ENCODE results near the gene GBGT1. TPM values are rescaled to one million over a fixed set of nuclear protein-coding genes. Genes with fewer than 3 reads are reported as not detected.

The GBGT1 gene
- total RNA-seq, 1 experiment from 2014 or later = not detected

DNA sequence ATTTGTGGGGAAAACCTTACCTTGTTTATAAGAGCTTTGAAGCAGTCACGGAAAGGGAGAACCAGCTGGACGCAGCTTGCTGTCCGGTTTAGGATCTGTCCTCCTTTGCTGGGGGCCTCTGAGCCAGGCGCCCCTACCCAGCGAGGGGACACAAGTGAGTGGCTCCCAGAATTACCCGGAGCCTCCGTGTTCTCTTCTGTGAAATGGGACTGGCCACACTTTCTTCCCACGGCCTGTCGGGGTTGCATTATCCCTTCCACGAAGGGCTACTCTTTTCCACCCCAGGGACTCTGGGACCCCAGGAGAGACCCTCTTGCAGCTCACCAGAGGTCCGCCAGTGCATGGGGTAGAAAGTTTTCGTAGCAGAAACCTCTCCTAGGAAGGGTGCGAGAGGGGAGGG lies 477 bp upstream of the GBGT1 start:
- no peaks in the 10 kb centered on the region for H3K79me2 ChIP-seq (ENCODE audit: low read length)
- ChIA-PET POLR2A (ENCODE audit: unreplicated experiment) (no interaction called here), CTCF (no interaction called here)
- no peaks in the 10 kb centered on the region for H3K27me3 ChIP-seq (ENCODE audit: low read length)
- no peak overlapping the region for H3K27ac ChIP-seq (ENCODE audit: low read length)
- no peaks in the 10 kb centered on the region for H3F3A ChIP-seq (ENCODE audit: low read length, unreplicated experiment)
- BruUV-seq (replicated peaks) = no TSS peak
- TF ChIP-seq EZH2phosphoT487 (IDR thresholded peaks at IDR 0.05; ENCODE audit: borderline replicate concordance, low read length) = no peak
- no peak overlapping the region for H2AFZ ChIP-seq (ENCODE audit: low read length)
- no peak for DNase-seq
- no peaks in the 10 kb centered on the region for H3K9me2 ChIP-seq (replicated peaks; ENCODE audit: low read length)
- no peaks in the 10 kb centered on the region for H3K36me3 ChIP-seq (ENCODE audit: low read depth, low read length)
- H4K20me1 ChIP-seq (ENCODE audit: low read length) = no peaks in the 10 kb centered on the region
- H3K9ac ChIP-seq (ENCODE audit: low read length) = no peak overlapping the region
- no peaks in the 10 kb centered on the region for H3K9me3 ChIP-seq (ENCODE audit: low read length)
- no peak for ATAC-seq
- H3K4me2 ChIP-seq (ENCODE audit: low read length) = no peak overlapping the region
- intact Hi-C loops (cut with micrococcal nuclease) = no loop called here
- H3K4me1 ChIP-seq (ENCODE audit: insufficient read depth, low read length) = no peaks in the 10 kb centered on the region
- no peak overlapping the region for H3K4me3 ChIP-seq (ENCODE audit: low read length)

DNA sequence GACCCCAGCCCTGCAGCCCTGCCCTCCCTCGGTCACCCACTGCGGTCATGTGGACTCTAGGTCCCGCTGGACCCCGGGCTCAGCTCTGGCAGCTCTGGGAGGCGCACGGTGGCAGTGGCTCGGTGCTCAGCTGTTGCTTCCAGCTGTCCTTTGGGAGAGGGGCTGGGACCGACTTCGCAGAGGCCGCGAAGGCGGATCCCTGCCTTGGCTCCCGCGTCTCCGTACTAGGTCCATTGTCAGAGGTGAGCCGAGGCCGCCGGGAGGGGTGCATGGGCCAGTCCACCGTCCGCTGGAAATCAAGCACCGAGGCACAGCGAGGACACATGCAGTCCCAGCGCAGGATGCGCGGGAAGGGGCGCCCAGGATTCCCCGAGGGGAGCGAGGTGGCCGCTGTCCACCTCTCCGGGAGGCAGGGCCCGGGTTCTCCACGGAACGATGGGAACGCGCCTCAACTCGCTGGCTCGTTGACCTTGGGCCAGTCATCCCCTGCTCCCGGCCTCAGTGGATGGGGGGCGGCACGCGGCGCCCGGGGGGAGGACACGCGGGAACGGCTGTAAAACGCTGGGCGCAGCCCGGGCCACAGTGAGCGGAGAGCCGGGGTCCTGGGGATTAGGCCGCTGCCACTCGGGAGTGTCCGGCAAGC lies 732 bp downstream of the GBGT1 start:
- DNase-seq = no peak
- H3K27me3 ChIP-seq (ENCODE audit: low read length) = no peaks in the 10 kb centered on the region
- no peaks in the 10 kb centered on the region for H3K79me2 ChIP-seq (ENCODE audit: low read length)
- no peak overlapping the region for H3K9ac ChIP-seq (ENCODE audit: low read length)
- ChIA-PET POLR2A (ENCODE audit: unreplicated experiment) (no interaction called here), CTCF (interaction anchor here (0.6 kb wide), 1 partner anchor 27 kb away, joined by 8 read pairs; no protein-coding TSS in a partner anchor)
- H3K36me3 ChIP-seq (ENCODE audit: low read depth, low read length) = no peaks in the 10 kb centered on the region
- no peak for ATAC-seq
- BruUV-seq (replicated peaks) = no TSS peak
- H3F3A ChIP-seq (ENCODE audit: low read length, unreplicated experiment) = no peaks in the 10 kb centered on the region
- no peaks in the 10 kb centered on the region for H3K9me3 ChIP-seq (ENCODE audit: low read length)
- intact Hi-C loops (cut with micrococcal nuclease) = no loop called here
- no peaks in the 10 kb centered on the region for H3K9me2 ChIP-seq (replicated peaks; ENCODE audit: low read length)
- TF ChIP-seq, protein P1, sequence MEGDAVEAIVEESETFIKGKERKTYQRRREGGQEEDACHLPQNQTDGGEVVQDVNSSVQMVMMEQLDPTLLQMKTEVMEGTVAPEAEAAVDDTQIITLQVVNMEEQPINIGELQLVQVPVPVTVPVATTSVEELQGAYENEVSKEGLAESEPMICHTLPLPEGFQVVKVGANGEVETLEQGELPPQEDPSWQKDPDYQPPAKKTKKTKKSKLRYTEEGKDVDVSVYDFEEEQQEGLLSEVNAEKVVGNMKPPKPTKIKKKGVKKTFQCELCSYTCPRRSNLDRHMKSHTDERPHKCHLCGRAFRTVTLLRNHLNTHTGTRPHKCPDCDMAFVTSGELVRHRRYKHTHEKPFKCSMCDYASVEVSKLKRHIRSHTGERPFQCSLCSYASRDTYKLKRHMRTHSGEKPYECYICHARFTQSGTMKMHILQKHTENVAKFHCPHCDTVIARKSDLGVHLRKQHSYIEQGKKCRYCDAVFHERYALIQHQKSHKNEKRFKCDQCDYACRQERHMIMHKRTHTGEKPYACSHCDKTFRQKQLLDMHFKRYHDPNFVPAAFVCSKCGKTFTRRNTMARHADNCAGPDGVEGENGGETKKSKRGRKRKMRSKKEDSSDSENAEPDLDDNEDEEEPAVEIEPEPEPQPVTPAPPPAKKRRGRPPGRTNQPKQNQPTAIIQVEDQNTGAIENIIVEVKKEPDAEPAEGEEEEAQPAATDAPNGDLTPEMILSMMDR (conservative IDR thresholded peaks at IDR 0.05; ENCODE audit: low read depth, low read length) = no peak
- no peak for TF ChIP-seq EZH2phosphoT487 (IDR thresholded peaks at IDR 0.05; ENCODE audit: borderline replicate concordance, low read length)
- H3K4me1 ChIP-seq (ENCODE audit: insufficient read depth, low read length) = no peaks in the 10 kb centered on the region
- H3K4me3 ChIP-seq (ENCODE audit: low read length) = no peak overlapping the region
- H3K4me2 ChIP-seq (ENCODE audit: low read length) = no peak overlapping the region
- H3K27ac ChIP-seq (ENCODE audit: low read length) = no peak overlapping the region
- no peaks in the 10 kb centered on the region for H4K20me1 ChIP-seq (ENCODE audit: low read length)
- H2AFZ ChIP-seq (ENCODE audit: low read length) = no peak overlapping the region

DNA sequence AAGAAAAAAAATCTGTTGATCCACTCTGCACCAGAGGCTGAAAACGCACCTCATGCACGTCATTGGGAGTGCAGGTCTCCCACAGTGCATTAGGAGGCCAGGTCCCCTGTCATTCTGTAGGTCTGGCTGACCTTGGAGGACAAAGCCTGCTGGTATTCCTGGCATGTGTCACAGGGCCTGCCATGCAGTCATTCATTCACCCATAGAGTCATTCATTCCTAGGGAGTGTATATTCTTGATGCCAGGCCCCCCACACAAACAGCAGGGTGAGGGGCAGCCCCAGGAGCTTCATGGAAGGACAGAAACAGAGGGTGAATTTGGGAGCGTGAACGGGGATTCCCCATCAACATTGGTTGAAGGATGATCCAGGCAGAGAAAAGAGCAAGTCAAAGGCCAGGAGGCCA lies 2.2 kb downstream of the GBGT1 start:
- H3K27me3 ChIP-seq (ENCODE audit: low read length) = no peaks in the 10 kb centered on the region
- ATAC-seq (no peak), DNase-seq (no peak)
- H3K27ac ChIP-seq (ENCODE audit: low read length) = no peak overlapping the region
- no peaks in the 10 kb centered on the region for H4K20me1 ChIP-seq (ENCODE audit: low read length)
- H3K9ac ChIP-seq (ENCODE audit: low read length) = no peak overlapping the region
- no peak overlapping the region for H2AFZ ChIP-seq (ENCODE audit: low read length)
- H3K4me3 ChIP-seq (ENCODE audit: low read length) = no peak overlapping the region
- H3F3A ChIP-seq (ENCODE audit: low read length, unreplicated experiment) = no peaks in the 10 kb centered on the region
- H3K79me2 ChIP-seq (ENCODE audit: low read length) = no peaks in the 10 kb centered on the region
- no peak overlapping the region for H3K4me2 ChIP-seq (ENCODE audit: low read length)
- ChIA-PET POLR2A (ENCODE audit: unreplicated experiment) (no interaction called here), CTCF (no interaction called here)
- intact Hi-C loops (cut with micrococcal nuclease) = no loop called here
- no peaks in the 10 kb centered on the region for H3K36me3 ChIP-seq (ENCODE audit: low read depth, low read length)
- BruUV-seq (replicated peaks) = no TSS peak
- no peaks in the 10 kb centered on the region for H3K9me3 ChIP-seq (ENCODE audit: low read length)
- no peaks in the 10 kb centered on the region for H3K9me2 ChIP-seq (replicated peaks; ENCODE audit: low read length)
- H3K4me1 ChIP-seq (ENCODE audit: insufficient read depth, low read length) = no peaks in the 10 kb centered on the region
- no peak for TF ChIP-seq EZH2 (IDR thresholded peaks at IDR 0.05; ENCODE audit: low read length, unreplicated experiment)
